GDM1 (cell line): Measurements from ENCODE around the gene ATP1A2.

Source experiments
- DNase-seq: peaks from one replicate; lab custom pipeline; 2025; lab: John Stamatoyannopoulos, UW

The ATP1A2 gene

DNA sequence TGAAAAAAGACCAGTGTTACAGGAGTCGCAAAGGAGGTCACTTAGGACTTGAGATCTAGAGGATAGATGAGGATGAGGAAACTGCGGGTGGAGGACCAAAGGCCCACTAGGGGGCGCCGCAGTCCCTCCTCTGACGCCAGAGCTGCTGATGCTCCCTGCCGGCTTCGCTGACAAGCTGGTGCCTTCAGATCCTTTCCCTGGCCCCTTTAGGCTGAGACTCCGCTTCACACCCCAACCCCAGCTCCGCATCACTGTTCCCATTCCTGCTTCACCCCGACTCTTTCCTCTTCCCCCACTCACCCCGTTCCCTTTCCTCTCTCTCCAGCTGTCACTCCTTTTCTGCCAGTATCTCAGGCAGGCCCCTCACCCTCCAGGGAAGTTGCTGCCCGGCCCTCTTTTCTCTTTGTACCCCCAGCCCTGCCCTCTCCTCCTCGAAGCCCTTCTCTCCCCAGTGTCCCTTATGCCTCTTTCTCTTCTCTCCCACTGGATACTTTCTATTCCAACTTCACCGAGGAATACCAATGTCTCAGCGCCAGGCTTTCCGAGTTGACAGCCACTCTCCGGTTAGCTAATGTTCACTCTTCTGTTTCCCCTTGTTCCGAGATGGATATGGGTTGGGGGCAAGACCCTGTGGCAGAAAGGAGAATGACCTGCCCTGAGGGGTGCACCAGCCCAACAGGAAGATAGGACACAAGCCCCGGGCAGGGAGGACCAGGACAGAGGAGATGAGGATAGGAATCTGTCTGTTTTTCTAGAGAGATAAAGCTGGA is 29.7 kb upstream of the ATP1A2 start:
- peak; percentile 54 for DNase-seq

DNA sequence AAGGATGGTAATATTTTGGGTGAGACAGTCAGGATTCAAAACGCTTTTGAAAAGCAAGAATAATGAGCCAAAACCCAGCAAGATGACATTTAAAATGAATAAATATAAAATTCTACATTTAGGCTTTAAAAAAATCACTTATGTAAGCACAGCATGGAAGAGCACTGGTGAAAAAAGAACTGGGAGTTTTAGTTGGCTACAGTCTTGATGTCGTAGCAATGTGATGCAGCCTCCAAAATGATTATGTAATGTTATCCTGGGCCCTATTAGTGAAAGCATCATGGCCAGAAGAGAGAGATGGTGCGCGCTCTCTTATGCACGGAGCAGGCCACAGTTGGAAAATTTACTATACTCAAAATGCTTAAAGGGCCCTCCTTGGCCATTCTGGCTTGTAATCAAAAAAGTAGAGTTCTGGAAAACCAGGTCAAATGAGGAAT is 29.1 kb upstream of the ATP1A2 start:
- no peak for DNase-seq

DNA sequence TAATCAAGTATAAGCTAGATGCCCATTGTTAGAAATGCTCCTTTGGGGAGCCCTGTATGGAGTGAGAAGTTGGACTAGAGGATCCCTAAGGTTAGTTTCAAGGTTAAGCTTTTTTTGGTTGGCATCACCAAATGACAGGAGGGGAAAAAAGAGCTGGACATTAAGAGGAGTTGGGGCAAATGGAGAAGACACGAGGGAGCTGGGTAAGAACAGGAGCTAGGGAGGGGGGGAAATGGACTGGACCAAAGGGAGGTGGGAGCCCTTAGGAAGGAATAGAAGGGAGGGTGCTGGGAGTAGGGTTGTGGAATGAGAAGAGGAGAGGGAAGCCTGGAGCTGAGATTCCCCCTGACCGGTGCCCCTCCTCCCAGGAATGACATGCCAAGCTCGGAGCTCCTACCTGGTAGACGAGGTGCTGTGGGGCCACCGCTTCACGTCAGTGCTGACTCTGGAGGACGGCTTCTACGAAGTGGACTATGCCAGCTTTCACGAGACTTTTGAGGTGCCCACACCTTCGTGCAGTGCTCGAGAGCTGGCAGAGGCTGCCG is 28.4 kb upstream of the ATP1A2 start:
- DNase-seq, result no peak

DNA sequence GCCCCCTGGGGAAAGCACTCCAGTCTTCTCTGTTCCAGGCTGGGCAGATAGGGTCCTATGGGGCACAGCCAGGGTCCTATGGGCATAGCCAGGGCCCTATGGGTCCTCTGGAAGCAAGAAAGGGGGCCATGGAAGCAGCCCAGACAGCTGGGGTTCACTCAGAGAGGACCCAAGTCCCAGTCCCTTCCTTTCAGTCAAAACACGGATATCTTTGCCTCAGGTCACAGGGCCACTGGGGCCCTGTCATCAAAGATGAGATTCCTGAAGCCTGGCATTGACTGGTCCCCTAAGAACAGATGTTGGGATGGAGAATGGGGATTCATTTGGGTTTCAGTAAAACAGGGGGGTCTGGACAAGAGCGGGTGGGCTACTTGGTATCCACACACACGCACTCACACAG is 25.7 kb upstream of the ATP1A2 start:
- DNase-seq, result no peak

DNA sequence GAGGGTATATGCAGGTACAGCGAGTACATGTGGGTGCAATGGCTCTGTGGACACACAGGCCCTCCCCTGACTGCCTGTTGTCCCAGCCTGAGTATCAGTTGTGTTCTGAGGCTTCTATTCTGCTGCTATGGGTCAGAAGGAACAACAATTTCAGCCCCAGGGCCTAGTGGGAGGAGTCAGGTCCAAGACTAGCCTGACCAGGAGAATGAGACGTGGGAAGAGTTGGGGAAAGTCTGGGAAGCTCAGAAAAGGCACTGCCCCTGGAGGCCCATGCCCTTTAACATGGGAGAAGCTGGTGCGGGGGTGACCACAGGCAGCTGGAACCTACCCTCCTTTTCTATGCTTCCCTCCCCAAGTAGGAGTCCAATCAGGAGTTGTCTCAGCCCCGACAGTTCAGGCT is 24.8 kb upstream of the ATP1A2 start:
- DNase-seq, result no peak

DNA sequence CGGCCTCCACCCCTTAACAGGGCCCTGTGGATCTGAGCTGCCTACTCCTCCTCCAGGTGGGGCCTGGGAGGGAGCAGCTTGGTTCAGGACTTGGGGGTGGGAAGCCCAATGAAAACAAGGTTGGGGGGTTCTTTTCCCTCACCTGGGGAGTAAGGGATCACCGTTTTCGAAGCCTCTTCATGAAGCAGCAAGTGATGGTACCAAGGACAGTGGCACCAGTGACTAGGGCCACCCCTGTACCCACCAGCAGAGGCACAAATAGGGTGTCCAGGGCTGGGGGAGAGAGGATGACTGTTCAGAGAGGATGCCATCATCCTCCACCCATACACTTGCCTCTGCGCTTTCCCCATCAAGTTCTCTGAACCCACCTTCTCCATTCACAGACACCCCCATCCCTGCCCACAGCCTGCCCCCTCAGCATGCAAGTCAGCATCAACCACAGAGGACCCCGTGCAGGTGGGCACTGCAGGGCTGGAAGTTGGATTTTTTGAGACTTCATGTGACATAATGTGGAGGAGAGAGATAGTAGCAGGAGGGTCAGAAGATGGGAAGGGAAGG is 23.8 kb upstream of the ATP1A2 start:
- no peak for DNase-seq

DNA sequence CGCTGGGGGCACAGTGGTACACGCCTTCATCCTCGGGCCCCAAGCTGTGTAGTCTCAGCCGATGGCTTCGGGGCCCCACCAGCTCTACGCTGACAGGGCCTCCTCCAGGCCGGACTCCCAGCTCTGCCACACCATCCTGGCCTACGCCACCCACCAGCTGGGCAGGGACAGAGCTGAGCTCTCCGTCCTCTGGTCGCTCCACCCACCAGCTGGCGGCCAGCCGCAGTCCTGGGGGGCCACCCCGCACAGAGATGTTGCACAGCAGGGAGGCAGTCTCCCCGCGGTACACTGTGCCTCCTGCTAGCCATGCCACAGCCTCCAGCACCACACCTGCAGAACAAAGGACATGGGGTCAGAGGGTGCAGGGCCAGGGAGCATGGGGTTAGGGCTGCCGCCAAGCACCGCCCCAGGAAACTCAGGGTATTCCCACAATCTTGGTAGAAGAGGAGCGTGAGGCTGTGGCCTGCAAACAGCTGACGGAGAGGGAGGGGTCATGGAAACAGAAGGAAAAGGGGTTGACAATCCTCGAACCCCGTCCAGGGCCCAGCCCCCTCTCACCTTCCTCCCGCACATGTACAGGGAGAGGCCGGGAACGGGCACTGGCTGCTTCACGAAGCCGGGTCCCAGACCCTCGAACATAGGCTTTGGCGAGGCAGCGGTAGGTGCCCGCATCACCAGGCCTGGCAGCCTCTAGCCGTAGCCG is 23.0 kb upstream of the ATP1A2 start:
- no peak for DNase-seq

DNA sequence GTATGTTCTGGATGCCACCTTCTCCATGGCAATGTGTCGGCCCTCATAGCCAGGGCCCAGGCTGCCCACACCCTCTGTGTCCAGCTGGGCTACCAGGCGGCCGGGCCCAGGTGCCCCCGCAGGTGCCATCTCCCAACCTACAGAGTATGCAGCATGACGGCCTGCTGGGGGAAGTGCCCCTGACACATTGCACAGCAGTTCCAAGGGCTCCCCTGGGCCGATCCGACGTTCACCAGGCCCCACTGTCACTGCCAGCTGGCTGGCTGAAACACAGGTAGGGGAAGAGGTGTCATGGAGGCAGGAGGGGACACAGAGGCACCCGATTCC is 22.5 kb upstream of the ATP1A2 start:
- DNase-seq, result no peak

DNA sequence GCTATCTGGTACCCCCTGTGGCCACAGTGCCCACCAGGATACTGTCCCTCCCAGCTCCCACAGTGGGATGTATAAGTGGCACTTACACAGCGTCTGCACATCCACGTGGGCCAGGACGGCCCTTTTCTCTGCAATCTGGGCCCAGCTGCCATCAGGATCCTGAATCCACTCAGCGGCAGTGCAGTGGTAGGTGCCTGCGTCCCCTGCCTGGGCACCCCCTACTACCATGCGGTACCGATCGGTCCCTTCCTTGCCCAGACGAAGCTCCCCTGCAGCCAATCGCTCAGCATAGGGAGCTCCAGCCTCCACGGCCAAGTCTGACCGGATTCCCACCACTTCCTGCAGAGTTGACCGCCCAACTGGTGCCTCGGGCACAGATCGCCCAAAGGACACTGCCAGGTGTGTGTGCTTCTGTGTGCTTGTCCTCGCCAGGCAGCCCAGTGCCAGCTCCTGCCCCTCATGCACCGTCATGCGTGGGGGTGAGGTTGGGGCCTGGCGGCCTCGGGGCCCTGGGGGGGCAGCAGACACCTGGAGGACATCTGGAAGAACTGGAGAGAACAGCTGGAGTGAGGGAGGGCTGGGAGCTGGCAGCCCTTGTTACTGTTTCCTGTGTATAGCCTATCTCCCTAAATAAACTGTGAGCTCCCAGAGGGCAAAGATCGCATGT is 21.8 kb upstream of the ATP1A2 start:
- DNase-seq, result no peak

DNA sequence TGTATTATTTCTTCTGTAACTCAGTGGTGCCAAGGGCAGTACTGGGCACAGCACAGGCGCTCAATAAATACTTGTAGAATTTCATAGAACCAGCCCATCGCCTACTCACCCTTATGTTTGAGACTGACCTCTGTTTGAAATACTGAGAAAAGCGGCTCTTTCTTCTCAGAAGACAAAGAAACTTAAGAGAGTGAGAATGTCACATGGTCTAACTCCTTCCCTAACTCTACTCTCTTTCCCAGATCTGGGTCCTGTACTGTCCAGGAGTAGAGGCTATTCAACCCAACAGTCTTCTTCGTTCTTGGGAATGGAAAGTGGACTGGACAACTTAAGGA is 21.3 kb upstream of the ATP1A2 start:
- no peak for DNase-seq

DNA sequence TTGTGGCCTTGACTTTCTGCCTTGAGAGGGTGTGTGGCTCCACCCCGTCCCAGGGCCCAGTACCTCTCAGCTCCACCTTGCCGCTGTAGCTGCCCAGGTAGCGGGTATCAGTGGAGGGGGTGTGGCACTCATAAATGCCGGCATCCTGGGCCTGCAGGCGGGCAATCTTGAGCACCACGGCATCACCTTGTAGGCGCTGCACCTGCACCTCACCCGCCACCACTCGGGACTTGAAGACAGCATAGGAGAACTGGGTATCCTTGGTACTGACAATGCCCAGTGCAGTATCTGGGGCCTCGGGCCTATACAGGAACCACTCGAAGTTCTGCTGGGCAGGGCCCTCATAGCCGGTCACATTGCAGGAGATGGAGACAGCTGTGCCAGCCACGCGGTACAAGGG is 20.8 kb upstream of the ATP1A2 start:
- no peak for DNase-seq

DNA sequence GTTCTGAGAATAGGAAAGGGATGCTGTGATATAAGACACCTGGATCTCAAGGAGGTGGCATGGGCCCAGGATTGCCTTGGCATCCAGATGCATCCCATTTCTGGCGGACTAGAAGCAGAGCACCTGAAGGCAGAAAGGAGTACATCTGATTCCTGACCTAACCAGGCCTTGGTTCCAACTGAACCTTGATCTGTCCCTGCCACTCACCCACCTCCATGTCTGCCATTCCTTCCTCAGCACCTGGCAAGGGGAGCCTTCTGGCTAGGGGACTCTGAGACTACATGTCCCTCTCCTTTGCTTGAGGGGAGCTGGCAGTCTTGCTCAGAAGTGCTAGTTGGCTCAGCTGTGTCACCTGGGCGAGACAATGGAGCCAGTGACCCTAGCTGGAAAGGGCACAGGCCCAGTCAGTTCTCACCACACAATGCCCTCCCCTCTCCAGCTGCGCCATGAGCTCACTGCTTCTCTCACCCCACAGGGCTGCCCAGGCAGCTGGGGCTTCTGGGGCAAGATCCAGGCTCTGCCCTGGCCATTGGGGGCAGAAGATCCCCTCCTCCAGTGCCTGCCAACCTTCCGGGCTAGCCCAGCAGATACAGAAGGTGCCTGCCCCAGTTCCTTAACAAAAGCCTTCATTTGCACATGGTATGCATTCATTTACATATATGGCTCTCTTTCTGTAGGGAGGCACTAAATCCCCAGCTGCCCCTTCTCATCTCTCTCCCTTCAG is 20.0 kb upstream of the ATP1A2 start:
- DNase-seq, result no peak

DNA sequence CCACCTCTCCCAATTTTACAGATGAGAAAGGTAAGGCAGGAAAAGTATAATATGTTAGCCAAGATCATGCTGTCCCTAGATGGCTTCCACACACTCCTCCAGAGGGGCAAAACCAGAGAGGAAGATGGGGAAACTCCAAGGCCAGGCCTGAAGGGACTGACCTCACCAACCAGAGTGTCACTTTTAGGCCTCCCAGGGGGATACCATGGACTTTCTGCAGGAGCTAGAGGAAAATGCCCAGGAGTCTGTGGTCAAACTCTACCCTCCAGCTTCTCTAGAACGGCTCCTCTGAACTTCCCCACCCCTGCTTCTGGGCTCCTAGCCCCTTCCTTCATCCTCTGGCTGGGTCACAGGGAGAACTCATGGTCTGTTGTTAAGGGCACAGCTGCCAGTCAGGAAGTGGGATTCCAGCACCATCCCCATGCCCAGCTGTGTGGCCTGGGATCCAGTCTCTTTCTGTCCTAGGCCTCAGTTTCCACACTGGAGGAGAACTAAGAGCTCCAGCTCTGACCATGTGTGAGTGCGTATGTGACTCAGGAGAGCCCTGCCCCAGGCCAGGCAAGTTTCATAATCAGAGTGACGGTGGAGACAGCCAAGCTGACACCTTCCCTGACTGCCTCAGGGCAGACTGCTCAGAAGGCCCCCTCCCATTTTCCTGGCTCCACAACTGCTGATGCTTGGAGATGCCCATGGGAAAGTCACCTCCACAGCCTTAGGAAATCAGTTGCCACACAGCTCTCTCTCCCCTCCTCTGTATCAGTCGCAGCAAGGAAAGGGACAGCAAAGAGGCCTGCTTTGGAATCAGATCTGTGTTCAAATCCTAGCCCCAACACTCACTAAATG is 19.1 kb upstream of the ATP1A2 start:
- no peak for DNase-seq

DNA sequence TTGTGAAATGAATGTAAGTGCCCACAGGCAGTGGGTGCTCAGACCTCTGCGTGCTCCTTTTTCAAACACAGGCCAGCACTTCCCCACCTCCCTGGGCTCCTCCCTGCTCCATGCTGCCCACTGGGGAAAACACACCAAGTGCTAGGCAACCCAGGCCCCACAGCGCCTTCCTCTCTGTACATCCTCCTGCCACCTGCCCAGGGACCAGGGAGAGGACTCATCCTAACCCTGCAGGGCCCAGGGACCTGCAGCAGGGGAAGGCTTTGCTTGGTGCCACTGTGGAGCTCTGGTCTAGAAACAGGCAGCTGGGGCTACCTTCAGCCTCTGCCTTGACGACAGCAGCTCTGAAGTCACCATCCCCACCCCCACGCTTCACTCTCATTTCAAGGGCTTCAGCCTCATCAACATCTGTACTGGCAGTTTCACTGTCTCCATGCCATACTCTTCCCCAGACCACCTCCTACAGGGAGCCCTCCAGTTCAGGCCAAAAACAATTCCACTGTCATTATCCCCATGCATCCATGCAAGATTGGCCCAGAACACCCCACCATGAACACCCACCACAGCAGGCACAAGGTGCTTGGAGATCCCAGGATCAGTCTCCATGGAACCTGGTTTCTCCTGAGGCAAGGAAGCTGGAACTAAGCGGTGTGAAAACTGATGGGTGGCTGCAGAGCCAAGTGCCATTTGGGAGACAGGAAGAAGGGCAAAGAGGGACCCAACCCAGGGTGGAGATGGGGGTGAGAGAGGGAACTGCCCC is 18.2 kb upstream of the ATP1A2 start:
- DNase-seq, result no peak

DNA sequence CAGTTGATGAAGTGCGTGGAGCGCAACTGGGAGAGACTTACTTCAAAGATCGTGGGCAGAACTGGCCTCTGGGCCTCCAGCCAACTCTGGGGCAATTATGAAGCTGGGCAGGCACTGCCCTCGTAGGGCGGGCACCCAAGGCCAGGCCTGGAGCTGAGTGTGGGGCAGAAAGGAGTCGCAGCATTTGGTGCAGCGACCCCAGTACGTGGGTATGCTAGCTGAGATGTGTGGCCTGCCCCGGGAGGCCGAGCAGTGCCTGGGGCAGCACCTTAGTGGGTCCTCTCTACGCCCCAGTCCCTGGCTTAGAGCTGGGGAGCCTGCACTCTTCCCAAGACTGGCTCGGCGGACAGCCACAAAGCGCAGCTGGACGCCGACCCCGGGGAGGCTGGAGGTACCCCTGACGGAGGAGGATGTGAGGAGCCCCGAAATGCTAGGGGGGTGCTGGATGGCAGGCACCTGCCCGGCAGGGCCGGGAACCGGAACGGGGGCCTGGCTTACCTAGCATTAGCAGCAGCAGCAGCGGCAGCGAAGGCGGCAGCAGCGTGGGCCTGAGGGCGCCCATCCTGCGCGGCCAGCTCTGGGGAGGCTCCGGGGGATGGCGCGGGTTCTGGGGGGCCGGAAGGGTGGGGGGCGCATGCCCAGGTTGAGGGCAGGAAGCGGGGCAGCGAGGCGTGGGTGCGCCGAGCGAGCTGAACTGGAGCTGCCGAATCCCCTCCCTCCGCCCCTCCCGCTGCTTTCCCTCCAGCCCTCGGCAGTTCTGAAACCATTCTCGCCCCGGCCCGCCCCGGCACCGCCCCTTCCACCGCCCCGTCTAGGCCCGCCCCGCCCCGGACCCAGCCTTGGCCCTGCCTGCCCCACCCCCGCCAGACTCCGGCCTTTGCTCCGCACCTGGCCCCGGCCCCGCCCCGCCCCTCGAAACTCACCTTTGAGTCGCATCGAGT is 17.4 kb upstream of the ATP1A2 start, which contains the start of gene IGSF8:
Gene IGSF8 (minus strand): TSS at position 709 of the 941 bp plus-strand sequence. CDS start 147 bp downstream, at position 562.
- peak; percentile 72 for DNase-seq

DNA sequence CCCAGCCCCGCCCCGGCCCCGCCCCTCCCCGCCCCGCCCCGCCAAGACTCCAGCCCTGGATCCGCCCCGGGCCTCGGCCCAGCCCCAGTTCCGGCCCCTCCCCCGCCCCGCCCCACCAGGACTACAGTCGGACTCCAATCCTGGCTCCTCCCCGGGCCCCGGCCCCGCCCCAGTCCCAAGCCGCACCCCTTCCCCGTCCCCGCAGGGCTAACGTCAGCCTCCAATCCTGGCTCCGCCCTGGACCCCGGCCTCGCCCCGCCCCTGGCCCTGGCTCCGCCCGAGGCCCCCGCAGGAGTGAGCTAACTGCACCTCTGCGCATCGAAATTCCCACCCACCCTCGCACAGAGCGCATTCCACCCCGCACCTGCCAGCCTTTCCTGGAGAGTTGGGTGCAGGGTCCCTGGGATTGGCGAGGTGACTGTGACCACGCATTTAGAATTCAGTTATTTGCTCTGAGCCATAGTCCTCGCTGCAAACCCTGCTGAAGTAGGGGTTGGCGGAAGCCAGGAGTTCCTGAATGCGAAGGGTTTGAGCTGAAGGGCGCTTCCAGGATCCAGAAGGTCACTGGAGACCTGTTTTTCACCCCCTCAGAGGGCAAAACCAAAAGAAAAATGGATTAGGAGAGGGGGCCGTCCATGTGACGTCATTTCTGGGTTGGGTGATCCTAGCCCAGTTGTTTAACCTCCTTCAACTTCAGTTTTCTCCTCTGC is 16.6 kb upstream of the ATP1A2 start:
- DNase-seq, result peak; percentile 90

DNA sequence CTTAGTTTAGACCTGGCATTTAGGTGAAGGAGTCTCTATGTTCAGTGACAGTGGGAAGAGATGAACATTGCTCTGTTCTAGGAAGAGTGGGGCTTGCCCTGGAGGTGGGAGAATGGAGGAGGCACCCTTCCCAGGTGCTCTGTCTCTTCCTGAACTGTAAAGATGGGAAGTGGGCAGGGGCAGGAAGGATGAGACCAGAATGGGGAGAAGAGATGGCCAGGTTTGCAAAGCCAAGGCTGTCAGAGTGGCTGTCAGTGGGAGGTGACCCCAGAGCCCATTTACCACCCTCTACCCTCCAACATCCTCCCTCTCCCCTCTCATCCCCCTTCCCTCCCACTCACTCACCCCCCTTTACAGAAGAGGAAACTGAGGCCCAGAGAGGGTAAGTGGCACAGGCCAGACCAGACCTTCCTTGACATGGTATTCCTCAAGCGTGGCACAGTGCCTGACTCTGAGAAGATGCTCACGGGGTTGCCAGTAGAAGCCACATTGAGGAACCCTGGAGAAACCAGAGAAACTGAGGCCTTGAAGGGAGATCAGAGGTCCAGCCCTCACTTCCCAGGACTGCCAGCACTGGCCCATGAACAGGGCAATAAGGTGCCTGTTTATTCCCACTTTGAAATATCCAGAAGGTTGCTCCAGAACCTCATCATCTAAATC is 15.7 kb upstream of the ATP1A2 start:
- no peak for DNase-seq
